ENCODE results near the gene SCAI. TPM values are rescaled to one million over a fixed set of nuclear protein-coding genes. Genes with fewer than 3 reads are reported as not detected.
"Not testable (repeated sequence)": the region's sequence is repeated elsewhere in the genome, so short reads cannot be mapped to it uniquely, and the experiment has no call there.

SCAI gene
- total RNA-seq, 1 donor from 2014 or later: 14.9 TPM

DNA sequence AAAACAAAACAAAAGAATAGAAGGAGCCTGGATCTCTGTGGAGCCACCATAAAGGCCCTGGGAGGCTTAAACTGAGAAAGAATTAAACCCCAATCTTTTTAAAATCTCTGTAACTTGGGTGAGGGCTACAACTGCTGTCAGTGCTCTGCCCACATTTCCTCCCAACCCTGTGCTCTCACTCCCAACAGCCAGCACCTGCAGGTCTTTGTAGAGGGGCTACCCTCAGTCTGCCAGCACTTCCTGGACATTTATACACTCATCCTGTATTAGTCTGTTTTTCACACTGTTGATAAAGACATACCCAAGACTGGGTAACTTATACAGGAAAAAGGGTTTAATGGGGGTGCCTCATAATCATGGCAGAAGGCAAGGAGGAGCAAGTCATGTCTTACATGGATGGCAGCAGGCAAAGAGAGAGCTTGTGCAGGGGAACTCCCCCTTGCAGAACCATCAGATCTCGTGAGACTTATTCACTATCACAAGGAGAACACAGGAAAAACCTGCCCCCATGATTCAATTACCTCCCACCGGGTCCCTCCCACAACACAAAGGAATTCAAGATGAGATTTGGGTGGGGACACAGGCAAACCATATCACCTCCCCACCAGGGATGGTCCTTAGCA lies 47.4 kb downstream of the SCAI start:
- ATAC-seq (no peak), DNase-seq (no peak)
- no peaks in the 10 kb centered on the region for H3K36me3 ChIP-seq
- peaks cover 20% of the 10 kb centered on the region for H3K4me1 ChIP-seq
- no peak for TF ChIP-seq CTCF (IDR thresholded peaks at IDR 0.05)
- no peaks in the 10 kb centered on the region for H3K9me3 ChIP-seq
- H3K27me3 ChIP-seq: no peaks in the 10 kb centered on the region
- H3K4me3 ChIP-seq: no peak overlapping the region
- intact Hi-C loops (cut with DNase I): no loop called here
- no peak overlapping the region for H3K27ac ChIP-seq

GRCh38 chr9:125091121-125091520 lies 52.2 kb downstream of the SCAI start:
- ATAC-seq (no peak), DNase-seq (no peak)
- no peaks in the 10 kb centered on the region for H3K4me1 ChIP-seq
- no peak overlapping the region for H3K4me3 ChIP-seq
- no peaks in the 10 kb centered on the region for H3K36me3 ChIP-seq
- TF ChIP-seq CTCF (IDR thresholded peaks at IDR 0.05): no peak
- intact Hi-C loops (cut with DNase I): no loop called here
- H3K9me3 ChIP-seq: no peaks in the 10 kb centered on the region
- H3K27ac ChIP-seq: no peak overlapping the region
- no peaks in the 10 kb centered on the region for H3K27me3 ChIP-seq

DNA sequence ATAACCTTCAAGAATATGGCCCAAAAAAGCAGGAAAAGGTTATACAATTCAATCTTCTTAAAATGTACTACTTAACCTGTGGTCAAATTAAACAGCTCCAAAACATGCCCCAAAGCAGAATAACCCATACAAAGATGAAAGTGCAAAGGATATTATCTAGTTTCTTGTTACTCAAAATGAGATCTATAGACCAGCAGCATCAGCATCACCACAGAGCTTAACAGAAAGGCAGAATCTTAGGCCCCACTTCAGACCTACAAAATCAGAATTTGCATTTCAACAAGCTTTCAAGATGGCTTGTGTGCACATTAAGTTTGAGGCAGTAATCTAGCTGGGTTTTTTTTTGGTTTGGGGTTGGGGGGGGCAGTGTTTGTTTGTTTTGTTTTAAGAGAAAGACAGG lies 54.0 kb downstream of the SCAI start:
- TF ChIP-seq CTCF (IDR thresholded peaks at IDR 0.05): no peak
- ATAC-seq (no peak), DNase-seq (no peak)
- H3K4me1 ChIP-seq: no peaks in the 10 kb centered on the region
- H3K36me3 ChIP-seq: no peaks in the 10 kb centered on the region
- no peaks in the 10 kb centered on the region for H3K27me3 ChIP-seq
- no peaks in the 10 kb centered on the region for H3K9me3 ChIP-seq
- H3K27ac ChIP-seq: no peak overlapping the region
- intact Hi-C loops (cut with DNase I): no loop called here
- H3K4me3 ChIP-seq: no peak overlapping the region

GRCh38 chr9:125088752-125089151 lies 54.6 kb downstream of the SCAI start:
- TF ChIP-seq CTCF (IDR thresholded peaks at IDR 0.05): no peak
- ATAC-seq (no peak), DNase-seq (no peak)
- no peaks in the 10 kb centered on the region for H3K36me3 ChIP-seq
- no peaks in the 10 kb centered on the region for H3K27me3 ChIP-seq
- intact Hi-C loops (cut with DNase I): no loop called here
- H3K4me1 ChIP-seq: no peaks in the 10 kb centered on the region
- H3K4me3 ChIP-seq: no peak overlapping the region
- H3K27ac ChIP-seq: no peak overlapping the region
- H3K9me3 ChIP-seq: no peaks in the 10 kb centered on the region

- Histone ChIP-seq H3K27me3 (no peaks in the 10 kb centered on the region), H3K27ac (no peak overlapping the region), H3K9me3 (no peaks in the 10 kb centered on the region), H3K36me3 (no peaks in the 10 kb centered on the region), H3K4me1 (no peaks in the 10 kb centered on the region), H3K4me3 (no peak overlapping the region)
- DNase-seq (no peak), ATAC-seq (peak; percentile 66)
- no peak for TF ChIP-seq CTCF (IDR thresholded peaks at IDR 0.05)
- intact Hi-C loops (cut with DNase I): no loop called here
Measured at GRCh38 chr9:125085703-125086477, 57.4 kb downstream of the SCAI start.

GRCh38 chr9:125082197-125082596 lies 61.1 kb downstream of the SCAI start:
- H3K36me3 ChIP-seq; ATAC-seq; H3K27me3 ChIP-seq; DNase-seq; H3K4me1 ChIP-seq; H3K4me3 ChIP-seq; H3K9me3 ChIP-seq; H3K27ac ChIP-seq; intact Hi-C loops (cut with DNase I): not testable (repeated sequence)

DNA sequence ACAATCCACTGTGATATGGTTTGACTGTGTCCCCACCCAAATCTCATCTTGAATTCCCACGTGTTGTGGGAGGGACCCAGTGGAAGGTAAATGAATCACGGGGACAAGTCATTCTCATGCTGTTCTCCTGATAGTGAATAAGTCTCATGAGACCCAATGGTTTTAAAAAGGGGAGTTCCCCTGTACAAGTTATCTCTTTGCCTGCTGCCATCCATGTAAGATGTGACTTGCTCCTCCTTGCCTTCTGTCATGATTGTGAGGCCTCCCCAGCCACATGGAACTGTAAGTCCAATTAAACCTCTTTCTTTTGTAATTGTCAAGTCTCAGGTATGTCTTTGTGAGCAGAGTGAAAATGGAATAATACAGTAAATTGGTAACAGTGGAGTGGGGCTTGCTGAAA lies 62.5 kb downstream of the SCAI start:
- intact Hi-C loops (cut with DNase I); H3K27ac ChIP-seq; DNase-seq: not testable (repeated sequence)

More for the DNA sequence above, 62.5 kb downstream of the SCAI start:
- not testable (repeated sequence) for H3K4me1 ChIP-seq, H3K27me3 ChIP-seq, H3K4me3 ChIP-seq, H3K36me3 ChIP-seq, ATAC-seq, H3K9me3 ChIP-seq

Measured in upper lobe of right lung (tissue), 1 donor.